H1 (cell line): ENCODE data around the gene HSPA12A. TPM values are rescaled to one million over a fixed set of nuclear protein-coding genes. Genes with fewer than 3 reads are reported as not detected.

Source experiments
- CBX5 ChIP-seq: fragments of 300-800, 300-1000 bp; sonication (generic); IDR thresholded peaks from 2 replicates; pipeline ENCODE4 v1.7.1; 2016; ENCODE audit warnings: antibody characterized with exemption, low read length, low read depth
- CBX8 ChIP-seq: fragments of 300-800, 300-1000 bp; sonication (generic); IDR thresholded peaks from 2 replicates; pipeline ENCODE4 v1.7.1; 2016; ENCODE audit warnings: low read depth, low read length, borderline replicate concordance
- EGR1 ChIP-seq: IDR thresholded peaks from 2 replicates; pipeline ENCODE4 v1.6.1; 2011; ENCODE audit warnings: low read depth, low read length, borderline replicate concordance
- HDAC2 ChIP-seq, 2 experiments: fragments of 300-600 bp in 1 of 2; sonication (generic) in 1 of 2; IDR thresholded peaks; 2 replicates each; pipeline ENCODE4 v1.6.1; 2011 to 2012; ENCODE audit warnings: low read depth in 2 of 2, low read length in 2 of 2, mild to moderate bottlenecking in 2 of 2, moderate library complexity in 2 of 2, borderline replicate concordance in 1 of 2, inconsistent platforms in 1 of 2
- SP4 ChIP-seq: IDR thresholded peaks from 2 replicates; pipeline ENCODE4 v1.6.1; 2012; ENCODE audit warnings: low read length, inconsistent platforms
- polyA plus RNA-seq, 7 experiments: library from polyadenylated mRNA; depleted of rRNA in 3 of 7; stranded (reverse) in 5 of 7; unstranded in 2 of 7; fragments of >200 nt in 5 of 7; fragments of 200-250 nt in 2 of 7; gene quantifications; 1 replicate in 5 of 7; 2 replicates in 1 of 7; 4 replicates in 1 of 7; pipeline versions ENCODE4 v1.2.1 to v1.2.3, GENCODE V29; 2011 to 2013; ENCODE audit warnings: missing spikeins in 2 of 7, mixed read lengths in 2 of 7
- total RNA-seq: library from RNA; stranded (reverse); fragmentation: NEBNext Ultra II Directional; extraction: Animal tissue kit (Norgen Biotek cat#: 25700); gene quantifications from 2 replicates; pipeline ENCODE4 v1.2.1, GENCODE V29; 2021
- TF ChIP-seq, protein P1 (sequence below), 3 experiments: IDR thresholded peaks; 1 replicate in 2 of 3; 2 replicates in 1 of 3; pipeline versions ENCODE4 v1.5.1 to v1.6.1; 2011; ENCODE audit warnings: low read length in 3 of 3, mild to moderate bottlenecking in 3 of 3, inconsistent platforms in 2 of 3, low read depth in 1 of 3, moderate library complexity in 1 of 3; ENCODE audit not compliant: insufficient read depth in 1 of 3; ENCODE audit errors: control extremely low read depth in 1 of 3

HSPA12A gene
- total and polyA plus RNA-seq, 2 of the 8 experiments (the other 6 are each of a cell fraction or from before 2014, with no cell fraction given): 3.1 to 6.9 TPM

DNA sequence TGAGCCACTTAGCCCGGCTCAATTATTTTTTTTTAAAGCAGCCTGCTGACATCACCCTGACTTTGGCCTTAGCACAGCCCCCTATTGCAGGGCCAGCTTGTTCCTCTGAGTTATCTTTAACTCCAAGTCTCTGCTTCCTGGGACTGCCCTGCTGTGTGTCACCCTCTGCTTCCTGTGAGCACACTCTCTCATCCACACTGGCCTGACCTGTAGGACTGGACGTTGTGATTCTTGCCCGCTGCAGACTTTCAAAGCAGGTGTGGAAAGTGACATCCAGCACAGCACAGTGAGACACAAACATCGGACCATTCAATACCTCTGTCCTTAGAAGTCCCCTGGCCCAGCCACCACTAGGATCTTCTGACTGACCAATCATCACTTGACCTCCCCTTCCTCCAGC, 26.4 kb upstream of the HSPA12A start (continued):
- no peak for TF ChIP-seq HDAC2 (IDR thresholded peaks at IDR 0.05; ENCODE audit: borderline replicate concordance in 1 of 2, low read depth in 2 of 2, low read length in 2 of 2)
- no peak for TF ChIP-seq EGR1
- no peak for TF ChIP-seq SP4
- TF ChIP-seq, protein P1, sequence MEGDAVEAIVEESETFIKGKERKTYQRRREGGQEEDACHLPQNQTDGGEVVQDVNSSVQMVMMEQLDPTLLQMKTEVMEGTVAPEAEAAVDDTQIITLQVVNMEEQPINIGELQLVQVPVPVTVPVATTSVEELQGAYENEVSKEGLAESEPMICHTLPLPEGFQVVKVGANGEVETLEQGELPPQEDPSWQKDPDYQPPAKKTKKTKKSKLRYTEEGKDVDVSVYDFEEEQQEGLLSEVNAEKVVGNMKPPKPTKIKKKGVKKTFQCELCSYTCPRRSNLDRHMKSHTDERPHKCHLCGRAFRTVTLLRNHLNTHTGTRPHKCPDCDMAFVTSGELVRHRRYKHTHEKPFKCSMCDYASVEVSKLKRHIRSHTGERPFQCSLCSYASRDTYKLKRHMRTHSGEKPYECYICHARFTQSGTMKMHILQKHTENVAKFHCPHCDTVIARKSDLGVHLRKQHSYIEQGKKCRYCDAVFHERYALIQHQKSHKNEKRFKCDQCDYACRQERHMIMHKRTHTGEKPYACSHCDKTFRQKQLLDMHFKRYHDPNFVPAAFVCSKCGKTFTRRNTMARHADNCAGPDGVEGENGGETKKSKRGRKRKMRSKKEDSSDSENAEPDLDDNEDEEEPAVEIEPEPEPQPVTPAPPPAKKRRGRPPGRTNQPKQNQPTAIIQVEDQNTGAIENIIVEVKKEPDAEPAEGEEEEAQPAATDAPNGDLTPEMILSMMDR (IDR thresholded peaks at IDR 0.05; ENCODE audit: control extremely low read depth in 1 of 3, insufficient read depth in 1 of 3, low read depth in 1 of 3, low read length in 3 of 3): no peak
- no peak for TF ChIP-seq CBX8
- TF ChIP-seq CBX5: no peak
- TF ChIP-seq, all 59 proteins: peak for 0
